Activated CD8-positive, alpha-beta memory T cell treated with anti-CD3 and anti-CD28 coated beads for 24 hours (primary cell): Measurements from ENCODE around the gene NME5.
"Not testable (repeated sequence)": the region's sequence is repeated elsewhere in the genome, so short reads cannot be mapped to it uniquely, and the experiment has no call there.

Source experiments
- DNase-seq: peaks from one replicate; pipeline ENCODE4 v3.0.0-alpha.2; 2020

NME5 gene

DNA sequence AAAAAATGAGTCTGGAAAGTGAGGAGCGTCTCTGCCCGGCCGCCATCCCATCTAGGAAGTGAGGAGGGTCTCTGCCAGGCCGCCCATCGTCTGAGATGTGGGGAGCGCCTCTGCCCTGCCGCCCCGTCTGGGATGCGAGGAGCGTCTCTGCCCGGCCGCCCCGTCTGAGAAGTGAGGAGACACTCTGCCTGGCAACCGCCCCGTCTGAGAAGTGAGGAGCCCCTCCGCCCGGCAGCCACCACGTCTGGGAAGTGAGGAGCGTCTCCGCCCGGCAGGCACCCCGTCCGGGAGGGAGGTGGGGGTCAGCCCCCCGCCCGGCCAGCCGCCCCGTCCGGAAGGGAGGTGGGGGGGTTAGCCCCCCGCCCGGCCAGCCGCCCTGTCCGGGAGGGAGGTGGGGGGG lies 69.2 kb downstream of the NME5 start:
- DNase-seq: not testable (repeated sequence)

- DNase-seq: peak; percentile 88
These were observed 70.3 kb downstream of the NME5 start for GRCh38 chr5:138068742-138069600.

- no peak for DNase-seq
These were observed 71.3 kb downstream of the NME5 start for GRCh38 chr5:138067945-138068344.
